Stomach (tissue), 9 donors: ENCODE data around the gene PCK2. TPM values are rescaled to one million over a fixed set of nuclear protein-coding genes. Genes with fewer than 3 reads are reported as not detected.

Experiments used
- DNase-seq, 2 donors: peaks; one replicate each; pipeline versions ENCODE4 v3.0.0 to v3.0.0-alpha.2; 2013 to 2019
- H3K27ac ChIP-seq, 5 donors: fragments of 200-600 bp in 4 of 5; sonication (generic) in 4 of 5; one replicate each; pipeline ENCODE4 v1.5.1; 2013 to 2019; ENCODE audit warnings: mild to moderate bottlenecking in 1 of 5, moderate library complexity in 1 of 5
- H3K27me3 ChIP-seq, 3 donors: fragments of 200-600 bp; sonication (generic); one replicate each; pipeline ENCODE4 v1.5.1; 2017 to 2019; ENCODE audit warnings: mixed run types in 1 of 3
- H3K36me3 ChIP-seq, 4 donors: fragments of 200-600 bp; sonication (generic); 1 replicate in 3 of 4; 2 replicates in 1 of 4; pipeline ENCODE4 v1.5.1; 2016 to 2019
- H3K4me1 ChIP-seq, 4 donors: fragments of 200-600 bp; sonication (generic); one replicate each; pipeline ENCODE4 v1.5.1; 2016 to 2019
- H3K4me3 ChIP-seq, 4 donors: fragments of 200-600 bp; sonication (generic) in 3 of 4; one replicate each; pipeline ENCODE4 v1.5.1; 2016 to 2019; ENCODE audit warnings: mild to moderate bottlenecking in 1 of 4
- H3K9me3 ChIP-seq, 4 donors: fragments of 200-600 bp; sonication (generic); one replicate each; pipeline ENCODE4 v1.5.1; 2016 to 2019
- EP300 ChIP-seq: sonication (generic); formaldehyde crosslinking; IDR thresholded peaks from one replicate; pipeline ENCODE4 v1.6.1; 2017; ENCODE audit warnings: antibody characterized with exemption
- POLR2A ChIP-seq, 4 donors: fragments of 450-650 bp; IDR thresholded peaks; one replicate each; pipeline ENCODE4 v1.6.1; 2016; ENCODE audit warnings: antibody characterized with exemption in 4 of 4, control low read depth in 2 of 4, mild to moderate bottlenecking in 1 of 4, moderate library complexity in 1 of 4
- POLR2AphosphoS5 ChIP-seq, 3 donors: sonication (generic); formaldehyde crosslinking; IDR thresholded peaks; one replicate each; pipeline ENCODE4 v1.6.1; 2016; ENCODE audit warnings: antibody characterized with exemption in 3 of 3
- WGBS, 5 donors: extraction: QIAGEN DNeasy Blood & Tissue Kit in 3 of 5; methylation state at CpG; one replicate each; pipeline versions ENCODE4 v1.1.5 to v1.1.7; 2013 to 2018; 5-methylcytosine and 5-hydroxymethylcytosine counted together
- intact Hi-C: fragments of 100-400 bp; cut with DNase I; formaldehyde crosslinking; loops from one replicate; pipeline ENCODE4 v1.15.1; 2023; ENCODE audit warnings: low total_unique reads
- polyA plus RNA-seq, 3 donors: library from polyadenylated mRNA; stranded (reverse); fragments of 200-250 nt; gene quantifications; one replicate each; pipeline ENCODE4 v1.2.3, GENCODE V29; 2013
- total RNA-seq, 5 donors: library from RNA; depleted of rRNA; stranded (reverse); fragments of >200 nt; gene quantifications; one replicate each; pipeline versions ENCODE4 v1.1.0 to v1.2.3, GENCODE V29; 2014 to 2016
- TF ChIP-seq, protein P1 (sequence below), 7 experiments: fragments of 450-650 bp in 4 of 7; fragments of 200-600 bp in 3 of 7; sonication (generic) in 3 of 7; IDR thresholded peaks; one replicate each; pipeline ENCODE4 v1.5.1; 2016 to 2019; ENCODE audit warnings: antibody characterized with exemption in 7 of 7, control low read depth in 2 of 7, mild to moderate bottlenecking in 1 of 7
- donor health status: healthy with polysubstance abuse.
- donor health status: Bipolar disorder and iron deficiency.
- donor health status: healthy.

Gene PCK2
- total and polyA plus RNA-seq, 8 donors: 2.3 to 168 (median 14.6) TPM

DNA sequence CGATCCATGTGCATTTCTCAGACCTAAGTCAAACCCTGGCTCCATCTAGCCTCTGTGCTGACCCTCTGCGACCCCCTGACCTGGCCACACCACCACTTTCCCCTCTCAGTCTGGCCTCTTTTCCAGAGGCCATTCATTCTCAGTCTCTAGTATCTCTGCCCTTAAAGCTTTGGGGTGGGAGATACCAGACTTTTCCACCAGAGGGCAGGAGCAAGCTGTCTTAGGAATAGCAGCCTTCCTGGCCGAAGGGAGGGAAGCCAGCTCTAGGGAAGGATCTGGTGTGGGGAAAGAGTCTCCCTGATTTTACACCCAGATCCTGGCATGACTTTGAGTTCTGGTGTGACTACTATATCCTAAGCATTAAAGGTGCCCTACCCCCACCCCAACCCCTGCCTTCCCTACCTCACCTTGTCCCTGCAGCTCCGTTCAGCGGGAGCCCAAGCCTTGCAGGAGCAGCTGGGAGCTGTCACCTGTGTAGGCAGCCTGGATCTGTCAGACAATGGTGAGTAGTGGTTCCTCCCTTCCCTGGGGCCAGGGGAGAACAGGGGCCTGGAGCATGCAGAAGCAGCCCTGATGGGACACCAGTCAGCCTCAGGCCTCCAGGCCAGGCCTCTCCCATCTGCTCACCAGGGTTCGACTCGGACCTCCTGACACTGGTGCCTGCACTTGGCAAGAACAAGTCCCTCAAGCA lies 35.7 kb upstream of the PCK2 start:
- DNase-seq: peak; percentile 81 to 93
- intact Hi-C loops: loop anchor here (10.0 kb wide), 1 partner anchor 46 kb away; no protein-coding TSS in a partner anchor
- TF ChIP-seq, protein P1, sequence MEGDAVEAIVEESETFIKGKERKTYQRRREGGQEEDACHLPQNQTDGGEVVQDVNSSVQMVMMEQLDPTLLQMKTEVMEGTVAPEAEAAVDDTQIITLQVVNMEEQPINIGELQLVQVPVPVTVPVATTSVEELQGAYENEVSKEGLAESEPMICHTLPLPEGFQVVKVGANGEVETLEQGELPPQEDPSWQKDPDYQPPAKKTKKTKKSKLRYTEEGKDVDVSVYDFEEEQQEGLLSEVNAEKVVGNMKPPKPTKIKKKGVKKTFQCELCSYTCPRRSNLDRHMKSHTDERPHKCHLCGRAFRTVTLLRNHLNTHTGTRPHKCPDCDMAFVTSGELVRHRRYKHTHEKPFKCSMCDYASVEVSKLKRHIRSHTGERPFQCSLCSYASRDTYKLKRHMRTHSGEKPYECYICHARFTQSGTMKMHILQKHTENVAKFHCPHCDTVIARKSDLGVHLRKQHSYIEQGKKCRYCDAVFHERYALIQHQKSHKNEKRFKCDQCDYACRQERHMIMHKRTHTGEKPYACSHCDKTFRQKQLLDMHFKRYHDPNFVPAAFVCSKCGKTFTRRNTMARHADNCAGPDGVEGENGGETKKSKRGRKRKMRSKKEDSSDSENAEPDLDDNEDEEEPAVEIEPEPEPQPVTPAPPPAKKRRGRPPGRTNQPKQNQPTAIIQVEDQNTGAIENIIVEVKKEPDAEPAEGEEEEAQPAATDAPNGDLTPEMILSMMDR (IDR thresholded peaks at IDR 0.05): peak in 6 of 7 experiments; percentile 35 to 98 (median 88)
- no peak for TF ChIP-seq EP300
- TF ChIP-seq POLR2A (IDR thresholded peaks at IDR 0.05): no peak
- peak in 1 of 3 donors; percentile 75 for TF ChIP-seq POLR2AphosphoS5 (IDR thresholded peaks at IDR 0.05)
- no peaks in the 10 kb centered on the region for H3K9me3 ChIP-seq
- no peaks in the 10 kb centered on the region for H3K36me3 ChIP-seq
- no peak overlapping the region for H3K4me3 ChIP-seq
- H3K4me1 ChIP-seq: peaks cover 0 to 7% (median 0%) of the 10 kb centered on the region in 4 donors
- WGBS, 5 donors: 39 to 70% (median 48%) methylated on average over 5 to 7 of the region's 7 CpGs
- peaks cover 0 to 42% (median 6%) of the 10 kb centered on the region in 3 donors for H3K27me3 ChIP-seq
- no peak overlapping the region for H3K27ac ChIP-seq

DNA sequence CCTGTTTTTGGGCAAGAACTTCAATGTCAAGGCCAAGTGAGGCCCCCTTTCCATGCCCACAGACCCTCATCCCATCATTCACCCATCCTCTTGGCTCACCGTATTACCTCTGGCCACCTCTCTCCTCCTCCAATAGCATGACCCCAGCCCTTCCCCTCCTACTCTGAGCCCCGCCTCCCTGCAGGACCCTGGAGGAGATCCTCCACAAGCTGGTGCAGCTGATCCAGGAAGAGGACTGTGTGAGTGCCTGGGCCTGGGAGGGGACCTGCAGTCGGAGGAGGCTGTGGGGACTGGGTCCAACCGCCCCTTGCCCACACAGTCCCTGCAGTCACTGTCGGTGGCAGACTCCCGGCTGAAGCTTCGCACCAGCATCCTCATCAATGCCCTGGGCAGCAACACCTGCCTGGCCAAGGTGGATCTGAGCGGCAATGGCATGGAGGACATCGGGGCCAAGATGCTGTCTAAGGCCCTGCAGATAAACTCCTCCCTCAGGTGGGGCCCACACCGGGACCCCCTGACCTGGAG lies 35.1 kb upstream of the PCK2 start:
- no peak for DNase-seq
- TF ChIP-seq POLR2AphosphoS5 (IDR thresholded peaks at IDR 0.05) (no peak), EP300 (no peak), POLR2A (IDR thresholded peaks at IDR 0.05) (no peak)
- TF ChIP-seq, protein P1 (IDR thresholded peaks at IDR 0.05): no peak
- peaks cover 0 to 7% (median 0%) of the 10 kb centered on the region in 4 donors for H3K4me1 ChIP-seq
- H3K9me3 ChIP-seq: no peaks in the 10 kb centered on the region
- H3K4me3 ChIP-seq: no peak overlapping the region
- no peaks in the 10 kb centered on the region for H3K36me3 ChIP-seq
- H3K27ac ChIP-seq: no peak overlapping the region
- intact Hi-C loops: loop anchor here (10.0 kb wide), 1 partner anchor 46 kb away; no protein-coding TSS in a partner anchor
- 85 to 91% (median 88%) methylated on average over 4 to 10 of the region's 10 CpGs for WGBS, 5 donors
- H3K27me3 ChIP-seq: peaks cover 0 to 36% (median under 1%) of the 10 kb centered on the region in 3 donors

DNA sequence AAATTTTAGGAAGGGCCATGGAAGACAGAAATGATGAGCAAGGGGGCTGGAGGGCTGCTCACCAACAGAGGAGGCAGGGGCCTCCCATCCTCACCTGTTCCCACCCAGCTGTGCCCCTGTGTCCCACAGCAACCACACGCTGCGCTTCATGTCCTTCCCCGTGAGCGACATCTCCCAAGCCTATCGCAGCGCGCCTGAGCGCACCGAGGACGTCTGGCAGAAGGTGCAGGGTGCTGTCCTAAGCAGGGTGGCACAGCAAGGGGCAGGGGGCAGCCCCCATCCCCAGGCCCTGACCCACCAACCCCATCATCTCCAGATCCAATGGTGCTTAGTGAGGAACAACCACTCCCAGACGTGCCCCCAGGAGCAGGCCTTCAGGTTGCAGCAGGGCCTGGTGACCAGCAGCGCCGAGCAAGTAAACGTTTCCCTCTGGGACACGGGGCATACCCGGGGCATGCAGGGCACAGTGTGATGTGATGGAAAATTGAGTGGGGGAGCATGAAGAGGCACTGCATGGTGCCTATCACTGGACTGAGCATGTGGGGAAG lies 34.2 kb upstream of the PCK2 start:
- no peak overlapping the region for H3K4me3 ChIP-seq
- TF ChIP-seq EP300 (no peak), POLR2A (IDR thresholded peaks at IDR 0.05) (no peak), POLR2AphosphoS5 (IDR thresholded peaks at IDR 0.05) (no peak)
- TF ChIP-seq, protein P1 (IDR thresholded peaks at IDR 0.05): no peak
- 73 to 95% (median 94%) methylated on average over 16 of the region's 16 CpGs for WGBS, 5 donors

DNA sequence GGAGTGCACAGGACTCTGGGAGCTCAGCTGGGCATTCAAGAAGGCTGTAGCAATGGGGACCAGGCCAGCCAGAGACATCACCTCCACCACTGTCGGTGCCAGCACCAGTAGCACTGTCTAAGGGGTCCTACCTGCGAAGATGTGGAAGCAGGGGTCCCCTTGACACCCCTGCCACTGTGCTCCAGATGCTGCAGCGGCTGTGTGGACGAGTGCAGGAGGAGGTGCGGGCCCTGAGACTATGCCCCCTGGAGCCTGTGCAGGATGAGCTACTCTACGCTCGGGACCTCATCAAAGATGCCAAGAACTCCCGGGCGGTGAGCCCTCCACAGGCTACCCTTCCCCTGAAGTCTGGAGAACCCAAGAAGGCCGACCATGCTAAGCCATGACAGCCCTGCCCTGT lies 33.7 kb upstream of the PCK2 start:
- no peak overlapping the region for H3K27ac ChIP-seq
- peaks cover 0 to 22% (median 0%) of the 10 kb centered on the region in 3 donors for H3K27me3 ChIP-seq
- TF ChIP-seq POLR2AphosphoS5 (IDR thresholded peaks at IDR 0.05) (no peak), EP300 (no peak), POLR2A (IDR thresholded peaks at IDR 0.05) (no peak)
- TF ChIP-seq, protein P1 (IDR thresholded peaks at IDR 0.05): no peak
- WGBS, 5 donors: 91 to 96% (median 93%) methylated on average over 6 to 10 of the region's 10 CpGs
- peaks cover 0 to 7% (median 0%) of the 10 kb centered on the region in 4 donors for H3K4me1 ChIP-seq
- H3K36me3 ChIP-seq: no peaks in the 10 kb centered on the region
- H3K9me3 ChIP-seq: no peaks in the 10 kb centered on the region
- H3K4me3 ChIP-seq: no peak overlapping the region
- DNase-seq: no peak
- intact Hi-C loops: no loop called here

More for the DNA sequence above, 34.2 kb upstream of the PCK2 start:
- no peak overlapping the region for H3K27ac ChIP-seq
- H3K36me3 ChIP-seq: no peaks in the 10 kb centered on the region
- no peaks in the 10 kb centered on the region for H3K9me3 ChIP-seq
- no peak for DNase-seq
- intact Hi-C loops: loop anchor here (10.0 kb wide), 1 partner anchor 45 kb away; no protein-coding TSS in a partner anchor
- peaks cover 0 to 27% (median 0%) of the 10 kb centered on the region in 3 donors for H3K27me3 ChIP-seq
- H3K4me1 ChIP-seq: peaks cover 0 to 7% (median 0%) of the 10 kb centered on the region in 4 donors
